Activated T-cell treated with anti-CD3 and anti-CD28 coated beads, Interleukin-2, amount 50 U/mL, for 24 hours (primary cell): ENCODE measurements around the gene CNTNAP2.

Experiments
- DNase-seq: peaks from one replicate; pipeline ENCODE4 v3.0.0-alpha.2; 2020
- H3K27ac Mint-ChIP-seq: 2 replicates; pipeline ENCODE4 v1.8.0; 2020; ENCODE audit warnings: mild to moderate bottlenecking, mixed read lengths
- H3K27me3 Mint-ChIP-seq: 2 replicates; pipeline ENCODE4 v1.8.0; 2020; ENCODE audit warnings: mixed read lengths
- H3K36me3 Mint-ChIP-seq: 2 replicates; pipeline ENCODE4 v1.8.0; 2020; ENCODE audit warnings: low read depth, mixed read lengths
- H3K4me1 Mint-ChIP-seq: 2 replicates; pipeline ENCODE4 v1.8.0; 2020; ENCODE audit warnings: low read depth, mixed read lengths
- H3K4me3 Mint-ChIP-seq: 2 replicates; pipeline ENCODE4 v1.8.0; 2020; ENCODE audit warnings: mild to moderate bottlenecking, moderate library complexity, mixed read lengths
- H3K9me3 Mint-ChIP-seq: 2 replicates; pipeline ENCODE4 v1.8.0; 2020; ENCODE audit warnings: mixed read lengths

The CNTNAP2 gene

GRCh38 chr7:146655928-146656797 is 539.6 kb downstream of the CNTNAP2 start:
- H3K4me1 Mint-ChIP-seq: peaks cover 3% of the 10 kb centered on the region
- H3K9me3 Mint-ChIP-seq: peaks cover 3% of the 10 kb centered on the region
- no peak for DNase-seq
- no peaks in the 10 kb centered on the region for H3K36me3 Mint-ChIP-seq
- H3K27ac Mint-ChIP-seq: no peak overlapping the region
- H3K27me3 Mint-ChIP-seq: no peaks in the 10 kb centered on the region
- no peak overlapping the region for H3K4me3 Mint-ChIP-seq

GRCh38 chr7:146656988-146657387 is 540.4 kb downstream of the CNTNAP2 start:
- peaks cover 3% of the 10 kb centered on the region for H3K9me3 Mint-ChIP-seq
- peaks cover 3% of the 10 kb centered on the region for H3K4me1 Mint-ChIP-seq
- H3K27me3 Mint-ChIP-seq: no peaks in the 10 kb centered on the region
- DNase-seq: no peak
- H3K36me3 Mint-ChIP-seq: no peaks in the 10 kb centered on the region
- no peak overlapping the region for H3K4me3 Mint-ChIP-seq
- H3K27ac Mint-ChIP-seq: no peak overlapping the region

- H3K9me3 Mint-ChIP-seq: peaks cover 3% of the 10 kb centered on the region
Observed at GRCh38 chr7:146658604-146659003, 542.0 kb downstream of the CNTNAP2 start.

GRCh38 chr7:146659732-146660131 is 543.1 kb downstream of the CNTNAP2 start:
- Mint-ChIP-seq H3K27me3 (no peaks in the 10 kb centered on the region), H3K36me3 (no peaks in the 10 kb centered on the region), H3K4me1 (peaks cover 3% of the 10 kb centered on the region), H3K9me3 (peaks cover 3% of the 10 kb centered on the region), H3K4me3 (no peak overlapping the region), H3K27ac (no peak overlapping the region)
- no peak for DNase-seq

More at GRCh38 chr7:146658604-146659003, 542.0 kb downstream of the CNTNAP2 start:
- no peaks in the 10 kb centered on the region for H3K36me3 Mint-ChIP-seq
- no peak overlapping the region for H3K4me3 Mint-ChIP-seq
- no peak for DNase-seq
- no peaks in the 10 kb centered on the region for H3K27me3 Mint-ChIP-seq
- no peak overlapping the region for H3K27ac Mint-ChIP-seq
- H3K4me1 Mint-ChIP-seq: peaks cover 3% of the 10 kb centered on the region

GRCh38 chr7:146660839-146661238 is 544.2 kb downstream of the CNTNAP2 start:
- peaks cover 3% of the 10 kb centered on the region for H3K4me1 Mint-ChIP-seq
- no peaks in the 10 kb centered on the region for H3K36me3 Mint-ChIP-seq
- peaks cover 3% of the 10 kb centered on the region for H3K9me3 Mint-ChIP-seq
- H3K27ac Mint-ChIP-seq: no peak overlapping the region
- no peak for DNase-seq
- H3K27me3 Mint-ChIP-seq: no peaks in the 10 kb centered on the region
- H3K4me3 Mint-ChIP-seq: no peak overlapping the region

GRCh38 chr7:146661435-146661834 is 544.8 kb downstream of the CNTNAP2 start:
- peaks cover 3% of the 10 kb centered on the region for H3K9me3 Mint-ChIP-seq
- H3K27ac Mint-ChIP-seq: no peak overlapping the region
- no peaks in the 10 kb centered on the region for H3K36me3 Mint-ChIP-seq
- H3K4me1 Mint-ChIP-seq: no peaks in the 10 kb centered on the region
- no peak overlapping the region for H3K4me3 Mint-ChIP-seq
- no peak for DNase-seq
- H3K27me3 Mint-ChIP-seq: no peaks in the 10 kb centered on the region

GRCh38 chr7:146661929-146662328 is 545.3 kb downstream of the CNTNAP2 start:
- Mint-ChIP-seq H3K36me3 (no peaks in the 10 kb centered on the region), H3K4me1 (no peaks in the 10 kb centered on the region), H3K9me3 (peaks cover 5% of the 10 kb centered on the region), H3K4me3 (no peak overlapping the region), H3K27ac (no peak overlapping the region), H3K27me3 (no peaks in the 10 kb centered on the region)
- DNase-seq: no peak

GRCh38 chr7:146665023-146665422 is 548.4 kb downstream of the CNTNAP2 start:
- no peaks in the 10 kb centered on the region for H3K4me1 Mint-ChIP-seq
- no peaks in the 10 kb centered on the region for H3K27me3 Mint-ChIP-seq
- H3K4me3 Mint-ChIP-seq: no peak overlapping the region
- no peak overlapping the region for H3K27ac Mint-ChIP-seq
- no peak for DNase-seq
- peaks cover 4% of the 10 kb centered on the region for H3K9me3 Mint-ChIP-seq
- no peaks in the 10 kb centered on the region for H3K36me3 Mint-ChIP-seq

GRCh38 chr7:146670532-146670931 is 553.9 kb downstream of the CNTNAP2 start:
- Mint-ChIP-seq H3K9me3 (peaks cover 14% of the 10 kb centered on the region), H3K4me3 (no peak overlapping the region), H3K27me3 (no peaks in the 10 kb centered on the region), H3K4me1 (no peaks in the 10 kb centered on the region), H3K36me3 (no peaks in the 10 kb centered on the region), H3K27ac (no peak overlapping the region)
- DNase-seq: no peak

- DNase-seq: no peak
- no peak overlapping the region for H3K4me3 Mint-ChIP-seq
- no peak overlapping the region for H3K27ac Mint-ChIP-seq
- H3K36me3 Mint-ChIP-seq: no peaks in the 10 kb centered on the region
- H3K4me1 Mint-ChIP-seq: no peaks in the 10 kb centered on the region
- H3K9me3 Mint-ChIP-seq: peaks cover 13% of the 10 kb centered on the region
- H3K27me3 Mint-ChIP-seq: no peaks in the 10 kb centered on the region
Observed at GRCh38 chr7:146681487-146681886, 564.9 kb downstream of the CNTNAP2 start.

- Mint-ChIP-seq H3K27me3 (no peaks in the 10 kb centered on the region), H3K27ac (no peak overlapping the region), H3K36me3 (no peaks in the 10 kb centered on the region), H3K9me3 (peaks cover 9% of the 10 kb centered on the region), H3K4me1 (no peaks in the 10 kb centered on the region), H3K4me3 (no peak overlapping the region)
- DNase-seq: no peak
Observed at GRCh38 chr7:146683439-146683838, 566.8 kb downstream of the CNTNAP2 start.

GRCh38 chr7:146690987-146691386 is 574.4 kb downstream of the CNTNAP2 start:
- H3K9me3 Mint-ChIP-seq: peaks cover 4% of the 10 kb centered on the region
- H3K27ac Mint-ChIP-seq: no peak overlapping the region
- no peaks in the 10 kb centered on the region for H3K4me1 Mint-ChIP-seq
- no peak for DNase-seq
- H3K27me3 Mint-ChIP-seq: no peaks in the 10 kb centered on the region
- H3K4me3 Mint-ChIP-seq: no peak overlapping the region
- no peaks in the 10 kb centered on the region for H3K36me3 Mint-ChIP-seq

- Mint-ChIP-seq H3K36me3 (no peaks in the 10 kb centered on the region), H3K27ac (no peak overlapping the region), H3K4me1 (no peaks in the 10 kb centered on the region), H3K9me3 (no peaks in the 10 kb centered on the region), H3K4me3 (no peak overlapping the region), H3K27me3 (no peaks in the 10 kb centered on the region)
- no peak for DNase-seq
Observed at GRCh38 chr7:146698995-146699610, 582.5 kb downstream of the CNTNAP2 start.

GRCh38 chr7:146700015-146700560 is 583.5 kb downstream of the CNTNAP2 start:
- H3K27me3 Mint-ChIP-seq: no peaks in the 10 kb centered on the region
- no peak overlapping the region for H3K4me3 Mint-ChIP-seq
- no peak overlapping the region for H3K27ac Mint-ChIP-seq

GRCh38 chr7:146701166-146701565 is 584.6 kb downstream of the CNTNAP2 start:
- H3K4me1 Mint-ChIP-seq: no peaks in the 10 kb centered on the region

More at GRCh38 chr7:146700015-146700560, 583.5 kb downstream of the CNTNAP2 start:
- H3K9me3 Mint-ChIP-seq: no peaks in the 10 kb centered on the region
- no peak for DNase-seq
- no peaks in the 10 kb centered on the region for H3K36me3 Mint-ChIP-seq
- no peaks in the 10 kb centered on the region for H3K4me1 Mint-ChIP-seq

More at GRCh38 chr7:146701166-146701565, 584.6 kb downstream of the CNTNAP2 start:
- no peak for DNase-seq
- Mint-ChIP-seq H3K27ac (no peak overlapping the region), H3K9me3 (peaks cover 3% of the 10 kb centered on the region), H3K36me3 (no peaks in the 10 kb centered on the region), H3K4me3 (no peak overlapping the region), H3K27me3 (no peaks in the 10 kb centered on the region)
